ENCODE measurements around the gene HAVCR1.
"Not testable (repeated sequence)": the region's sequence is repeated elsewhere in the genome, so short reads cannot be mapped to it uniquely, and the experiment has no call there.

DNA sequence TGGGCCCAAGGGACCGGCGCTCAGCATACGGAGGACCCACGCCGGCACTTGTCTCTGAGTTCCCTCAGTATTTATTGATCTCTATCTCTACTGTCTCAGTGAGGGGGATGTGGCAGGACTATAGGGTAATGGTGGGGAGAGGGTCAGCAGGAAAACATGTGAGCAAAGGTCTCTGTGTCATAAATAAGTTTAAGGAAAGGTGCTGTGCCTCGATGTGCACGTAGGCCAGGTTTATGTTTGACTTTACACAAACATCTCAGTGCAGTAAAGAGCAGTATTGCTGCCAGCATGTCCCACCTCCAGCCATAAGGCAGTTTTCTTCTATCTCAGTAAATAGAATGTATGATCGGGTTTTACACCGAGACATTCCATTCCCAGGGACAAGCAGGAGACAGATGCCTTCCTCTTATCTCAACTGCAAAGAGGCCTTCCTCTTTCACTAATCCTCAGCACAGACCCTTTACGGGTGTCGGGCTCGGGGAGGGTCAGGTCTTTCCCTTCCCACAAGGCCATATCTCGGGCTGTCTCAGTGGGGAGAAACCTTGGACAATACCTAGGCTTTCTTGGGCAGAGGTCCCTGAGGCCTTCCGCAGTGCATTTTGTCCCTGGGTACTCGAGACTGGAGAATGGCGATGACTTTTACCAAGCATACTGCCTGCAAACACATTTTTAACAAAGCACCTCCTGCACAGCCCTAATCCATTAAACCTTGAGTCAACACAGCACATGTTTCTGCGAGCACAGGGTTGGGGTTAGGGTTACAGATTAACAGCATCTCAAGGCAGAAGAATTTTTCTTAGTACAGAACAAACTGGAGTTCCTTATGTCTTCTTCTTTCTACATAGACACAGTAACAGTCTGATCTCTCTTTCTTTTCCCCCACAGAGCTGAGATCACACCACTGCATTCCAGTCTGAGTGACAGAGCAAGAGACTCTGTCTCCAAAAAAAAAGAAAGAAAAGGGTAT lies 24.5 kb downstream of the HAVCR1 start:
- TF ChIP-seq, protein P1, sequence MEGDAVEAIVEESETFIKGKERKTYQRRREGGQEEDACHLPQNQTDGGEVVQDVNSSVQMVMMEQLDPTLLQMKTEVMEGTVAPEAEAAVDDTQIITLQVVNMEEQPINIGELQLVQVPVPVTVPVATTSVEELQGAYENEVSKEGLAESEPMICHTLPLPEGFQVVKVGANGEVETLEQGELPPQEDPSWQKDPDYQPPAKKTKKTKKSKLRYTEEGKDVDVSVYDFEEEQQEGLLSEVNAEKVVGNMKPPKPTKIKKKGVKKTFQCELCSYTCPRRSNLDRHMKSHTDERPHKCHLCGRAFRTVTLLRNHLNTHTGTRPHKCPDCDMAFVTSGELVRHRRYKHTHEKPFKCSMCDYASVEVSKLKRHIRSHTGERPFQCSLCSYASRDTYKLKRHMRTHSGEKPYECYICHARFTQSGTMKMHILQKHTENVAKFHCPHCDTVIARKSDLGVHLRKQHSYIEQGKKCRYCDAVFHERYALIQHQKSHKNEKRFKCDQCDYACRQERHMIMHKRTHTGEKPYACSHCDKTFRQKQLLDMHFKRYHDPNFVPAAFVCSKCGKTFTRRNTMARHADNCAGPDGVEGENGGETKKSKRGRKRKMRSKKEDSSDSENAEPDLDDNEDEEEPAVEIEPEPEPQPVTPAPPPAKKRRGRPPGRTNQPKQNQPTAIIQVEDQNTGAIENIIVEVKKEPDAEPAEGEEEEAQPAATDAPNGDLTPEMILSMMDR (IDR thresholded peaks at IDR 0.05), result not testable (repeated sequence)
- not testable (repeated sequence) for TF ChIP-seq EZH2 (IDR thresholded peaks at IDR 0.05; ENCODE audit: borderline replicate concordance, insufficient read depth, low read depth, low read length, poor library complexity, severe bottlenecking)
